Ishikawa (cell line): ENCODE measurements around the gene PBLD.

Source experiments
- CEBPB ChIP-seq: IDR thresholded peaks from 2 replicates; pipeline ENCODE4 v1.6.1; 2012
- CREB1 ChIP-seq: IDR thresholded peaks from 2 replicates; pipeline ENCODE4 v1.6.1; 2012; ENCODE audit warnings: low read depth
- EGR1 ChIP-seq: IDR thresholded peaks from 2 replicates; pipeline ENCODE4 v1.6.1; 2012
- EP300 ChIP-seq: IDR thresholded peaks from 2 replicates; pipeline ENCODE4 v1.6.1; 2012; ENCODE audit warnings: borderline replicate concordance
- FOXM1 ChIP-seq: IDR thresholded peaks from 2 replicates; pipeline ENCODE4 v1.6.1; 2012; ENCODE audit warnings: low read depth, borderline replicate concordance
- MAX ChIP-seq: IDR thresholded peaks from 2 replicates; pipeline ENCODE4 v1.6.1; 2012
- NFIC ChIP-seq: IDR thresholded peaks from 2 replicates; pipeline ENCODE4 v1.6.1; 2012
- RAD21 ChIP-seq: IDR thresholded peaks from 2 replicates; pipeline ENCODE4 v1.6.1; 2012; ENCODE audit warnings: low read depth
- TAF1 ChIP-seq: IDR thresholded peaks from 2 replicates; pipeline ENCODE4 v1.6.1; 2012; ENCODE audit warnings: low read depth, mild to moderate bottlenecking
- TCF12 ChIP-seq: IDR thresholded peaks from 2 replicates; pipeline ENCODE4 v1.6.1; 2012; ENCODE audit warnings: low read depth
- TEAD4 ChIP-seq: IDR thresholded peaks from 2 replicates; pipeline ENCODE4 v1.6.1; 2012
- YY1 ChIP-seq: IDR thresholded peaks from 2 replicates; pipeline ENCODE4 v1.6.1; 2012; ENCODE audit warnings: low read depth
- ZBTB7A ChIP-seq: IDR thresholded peaks from 2 replicates; pipeline ENCODE4 v1.6.1; 2012; ENCODE audit warnings: low read depth
- TF ChIP-seq, protein P1 (sequence below): IDR thresholded peaks from 2 replicates; pipeline ENCODE4 v1.6.1; 2012
- TF ChIP-seq, protein P2 (sequence below): IDR thresholded peaks from 2 replicates; pipeline ENCODE4 v1.6.1; 2012; ENCODE audit warnings: low read depth, mild to moderate bottlenecking

PBLD gene

GRCh38 chr10:68364101-68364886 lies 31.6 kb upstream of the PBLD start:
- TF ChIP-seq TEAD4 (no peak), EP300 (no peak), EGR1 (no peak), MAX (no peak), FOXM1 (no peak), RAD21 (no peak)
- TF ChIP-seq, protein P1, sequence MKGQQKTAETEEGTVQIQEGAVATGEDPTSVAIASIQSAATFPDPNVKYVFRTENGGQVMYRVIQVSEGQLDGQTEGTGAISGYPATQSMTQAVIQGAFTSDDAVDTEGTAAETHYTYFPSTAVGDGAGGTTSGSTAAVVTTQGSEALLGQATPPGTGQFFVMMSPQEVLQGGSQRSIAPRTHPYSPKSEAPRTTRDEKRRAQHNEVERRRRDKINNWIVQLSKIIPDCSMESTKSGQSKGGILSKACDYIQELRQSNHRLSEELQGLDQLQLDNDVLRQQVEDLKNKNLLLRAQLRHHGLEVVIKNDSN = no peak

DNA sequence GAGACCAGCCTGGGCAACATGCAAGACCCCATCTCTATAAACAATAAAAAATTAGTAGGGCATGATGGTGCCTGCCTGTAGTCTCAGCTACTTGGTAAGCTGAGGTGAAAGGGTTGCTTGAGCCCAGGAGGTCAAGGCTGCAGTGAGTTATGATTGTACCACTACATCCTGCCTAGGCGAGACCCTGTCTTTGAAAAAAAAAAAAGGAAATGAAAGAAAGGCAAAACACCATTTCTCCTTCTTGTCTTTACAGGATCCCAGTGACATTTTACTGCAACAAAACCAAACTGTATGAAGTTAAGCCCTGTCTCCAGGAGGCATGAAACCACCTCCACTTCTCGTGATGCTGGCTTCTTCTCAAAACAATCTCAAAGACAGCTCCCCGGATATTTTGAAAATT lies 29.9 kb upstream of the PBLD start:
- TF ChIP-seq TCF12 (no peak), EP300 (no peak)

DNA sequence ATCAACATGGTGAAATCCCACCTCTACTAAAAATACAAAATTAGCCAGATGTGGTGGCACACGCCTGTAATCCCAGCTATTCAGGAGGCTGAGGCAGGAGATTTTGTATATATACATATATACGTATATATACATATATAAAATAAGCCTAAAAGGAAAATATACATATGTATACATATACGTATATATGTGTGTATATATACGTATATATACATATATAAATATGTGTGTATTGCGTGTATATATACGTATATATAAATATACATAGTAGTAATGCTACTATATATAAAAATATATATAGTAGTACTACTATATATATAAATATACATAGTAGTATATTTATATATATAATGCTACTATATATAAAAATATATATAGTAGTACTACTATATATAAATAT lies 26.5 kb upstream of the PBLD start:
- no peak for TF ChIP-seq TCF12
- TF ChIP-seq CREB1 = no peak
- TF ChIP-seq RAD21 = no peak
- TF ChIP-seq MAX = no peak
- no peak for TF ChIP-seq ZBTB7A
- no peak for TF ChIP-seq CEBPB
- no peak for TF ChIP-seq YY1
- TF ChIP-seq, protein P1 = no peak
- no peak for TF ChIP-seq NFIC
- TF ChIP-seq FOXM1 = no peak
- no peak for TF ChIP-seq TAF1
- no peak for TF ChIP-seq EP300
- no peak for TF ChIP-seq TEAD4
- TF ChIP-seq, protein P2, sequence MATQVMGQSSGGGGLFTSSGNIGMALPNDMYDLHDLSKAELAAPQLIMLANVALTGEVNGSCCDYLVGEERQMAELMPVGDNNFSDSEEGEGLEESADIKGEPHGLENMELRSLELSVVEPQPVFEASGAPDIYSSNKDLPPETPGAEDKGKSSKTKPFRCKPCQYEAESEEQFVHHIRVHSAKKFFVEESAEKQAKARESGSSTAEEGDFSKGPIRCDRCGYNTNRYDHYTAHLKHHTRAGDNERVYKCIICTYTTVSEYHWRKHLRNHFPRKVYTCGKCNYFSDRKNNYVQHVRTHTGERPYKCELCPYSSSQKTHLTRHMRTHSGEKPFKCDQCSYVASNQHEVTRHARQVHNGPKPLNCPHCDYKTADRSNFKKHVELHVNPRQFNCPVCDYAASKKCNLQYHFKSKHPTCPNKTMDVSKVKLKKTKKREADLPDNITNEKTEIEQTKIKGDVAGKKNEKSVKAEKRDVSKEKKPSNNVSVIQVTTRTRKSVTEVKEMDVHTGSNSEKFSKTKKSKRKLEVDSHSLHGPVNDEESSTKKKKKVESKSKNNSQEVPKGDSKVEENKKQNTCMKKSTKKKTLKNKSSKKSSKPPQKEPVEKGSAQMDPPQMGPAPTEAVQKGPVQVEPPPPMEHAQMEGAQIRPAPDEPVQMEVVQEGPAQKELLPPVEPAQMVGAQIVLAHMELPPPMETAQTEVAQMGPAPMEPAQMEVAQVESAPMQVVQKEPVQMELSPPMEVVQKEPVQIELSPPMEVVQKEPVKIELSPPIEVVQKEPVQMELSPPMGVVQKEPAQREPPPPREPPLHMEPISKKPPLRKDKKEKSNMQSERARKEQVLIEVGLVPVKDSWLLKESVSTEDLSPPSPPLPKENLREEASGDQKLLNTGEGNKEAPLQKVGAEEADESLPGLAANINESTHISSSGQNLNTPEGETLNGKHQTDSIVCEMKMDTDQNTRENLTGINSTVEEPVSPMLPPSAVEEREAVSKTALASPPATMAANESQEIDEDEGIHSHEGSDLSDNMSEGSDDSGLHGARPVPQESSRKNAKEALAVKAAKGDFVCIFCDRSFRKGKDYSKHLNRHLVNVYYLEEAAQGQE = no peak
- TF ChIP-seq EGR1 = no peak

DNA sequence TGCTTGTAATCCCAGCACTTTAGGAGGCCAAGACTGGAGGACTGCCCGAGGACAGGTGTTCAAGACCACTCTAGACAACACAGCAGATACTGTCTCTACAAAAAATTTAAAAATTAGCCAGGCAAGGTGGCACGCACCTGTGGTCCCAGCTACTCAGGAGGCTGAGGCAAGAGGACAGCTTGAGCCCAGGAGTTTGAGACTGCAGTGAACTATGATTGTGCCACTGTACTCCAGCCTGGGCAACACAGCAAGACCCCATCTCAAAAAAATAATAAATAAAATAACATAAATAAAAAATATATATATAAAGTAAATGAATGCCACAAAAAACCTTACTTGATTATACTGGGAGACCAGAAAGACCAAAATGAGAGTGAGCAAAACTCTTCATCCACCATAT lies 20.8 kb upstream of the PBLD start:
- TF ChIP-seq CEBPB (no peak), FOXM1 (no peak), RAD21 (no peak), TAF1 (no peak), EGR1 (no peak), EP300 (no peak), NFIC (no peak), TCF12 (no peak), YY1 (no peak), MAX (no peak), CREB1 (no peak)
- TF ChIP-seq, protein P1 = no peak
- TF ChIP-seq, protein P2 = no peak

GRCh38 chr10:68348265-68348741 lies 15.6 kb upstream of the PBLD start:
- peak; percentile 46 for TF ChIP-seq RAD21
- no peak for TF ChIP-seq MAX

GRCh38 chr10:68346774-68347173 lies 14.0 kb upstream of the PBLD start:
- no peak for TF ChIP-seq RAD21
- no peak for TF ChIP-seq YY1
